Measurements from ENCODE around the gene TAB2. TPM values are rescaled to one million over a fixed set of nuclear protein-coding genes. Genes with fewer than 3 reads are reported as not detected.
A peak's percentile ranks its signal among the peaks of the same experiment; 100 is the strongest.

TAB2 gene
- total RNA-seq, 3 donors from 2014 or later, result 57.1 to 124 (median 70.2) TPM

GRCh38 chr6:149450679-149451375 lies 133.3 kb downstream of the TAB2 start:
- TF ChIP-seq, protein P1, sequence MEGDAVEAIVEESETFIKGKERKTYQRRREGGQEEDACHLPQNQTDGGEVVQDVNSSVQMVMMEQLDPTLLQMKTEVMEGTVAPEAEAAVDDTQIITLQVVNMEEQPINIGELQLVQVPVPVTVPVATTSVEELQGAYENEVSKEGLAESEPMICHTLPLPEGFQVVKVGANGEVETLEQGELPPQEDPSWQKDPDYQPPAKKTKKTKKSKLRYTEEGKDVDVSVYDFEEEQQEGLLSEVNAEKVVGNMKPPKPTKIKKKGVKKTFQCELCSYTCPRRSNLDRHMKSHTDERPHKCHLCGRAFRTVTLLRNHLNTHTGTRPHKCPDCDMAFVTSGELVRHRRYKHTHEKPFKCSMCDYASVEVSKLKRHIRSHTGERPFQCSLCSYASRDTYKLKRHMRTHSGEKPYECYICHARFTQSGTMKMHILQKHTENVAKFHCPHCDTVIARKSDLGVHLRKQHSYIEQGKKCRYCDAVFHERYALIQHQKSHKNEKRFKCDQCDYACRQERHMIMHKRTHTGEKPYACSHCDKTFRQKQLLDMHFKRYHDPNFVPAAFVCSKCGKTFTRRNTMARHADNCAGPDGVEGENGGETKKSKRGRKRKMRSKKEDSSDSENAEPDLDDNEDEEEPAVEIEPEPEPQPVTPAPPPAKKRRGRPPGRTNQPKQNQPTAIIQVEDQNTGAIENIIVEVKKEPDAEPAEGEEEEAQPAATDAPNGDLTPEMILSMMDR (IDR thresholded peaks at IDR 0.05), result no peak
- DNase-seq (peak; percentile 56 to 76 (median 72)), ATAC-seq (peak; percentile 67)
- peaks cover 32% of the 10 kb centered on the region for H3K4me1 ChIP-seq (ENCODE audit: low read depth)
- H3K4me3 ChIP-seq, result peak overlapping the region; percentile 17
- no peaks in the 10 kb centered on the region for H3K9me3 ChIP-seq
- H3K36me3 ChIP-seq (ENCODE audit: low read depth), result no peaks in the 10 kb centered on the region
- intact Hi-C loops (cut with DNase I, micrococcal nuclease), result no loop called here

DNA sequence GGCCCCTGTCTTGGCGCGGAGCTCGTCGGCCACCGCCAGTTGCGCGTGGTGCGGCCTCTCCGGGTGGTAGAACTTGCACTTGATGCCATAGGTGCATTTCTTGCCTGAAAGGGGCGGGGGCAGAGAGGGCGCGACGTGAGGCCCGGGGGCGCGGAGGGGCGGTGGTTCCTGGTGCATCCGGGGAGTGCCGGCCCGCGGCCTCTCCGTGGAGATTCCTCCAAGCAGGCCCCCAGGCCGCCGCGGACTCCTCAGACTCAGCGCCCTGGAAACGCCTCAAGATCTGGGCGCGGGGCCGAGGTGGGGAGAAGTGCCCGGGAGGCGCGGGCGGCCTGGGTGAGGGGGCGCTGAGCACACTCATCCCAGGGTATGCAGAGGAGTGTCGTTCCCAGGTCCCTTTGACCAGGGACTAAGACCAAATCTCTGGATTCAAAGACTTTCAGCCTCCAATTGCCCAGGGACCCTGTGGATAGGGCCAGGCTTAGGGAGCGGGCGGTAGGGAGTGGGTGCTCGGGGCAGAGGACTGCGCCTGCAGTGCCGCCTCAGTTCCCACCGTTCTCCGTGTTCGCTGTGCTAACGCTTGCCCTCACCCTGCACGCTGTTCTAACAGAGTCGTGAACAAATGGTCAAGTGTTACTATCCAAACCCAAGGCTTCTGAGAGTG lies 134.0 kb downstream of the TAB2 start:
- TF ChIP-seq, protein P1 (IDR thresholded peaks at IDR 0.05), result no peak
- H3K36me3 ChIP-seq (ENCODE audit: low read depth), result no peaks in the 10 kb centered on the region
- H3K9me3 ChIP-seq, result no peaks in the 10 kb centered on the region
- intact Hi-C loops (cut with DNase I, micrococcal nuclease), result no loop called here
- peak; percentile 65 for ATAC-seq
- DNase-seq, result peak; percentile 75 to 91 (median 84)
- H3K4me3 ChIP-seq, result peak overlapping the region; percentile 17
- H3K4me1 ChIP-seq (ENCODE audit: low read depth), result peaks cover 32% of the 10 kb centered on the region

- TF ChIP-seq, protein P1 (IDR thresholded peaks at IDR 0.05), result no peak
- intact Hi-C loops (cut with DNase I, micrococcal nuclease), result no loop called here
- ATAC-seq (peak; percentile 13), DNase-seq (peak in 1 of 3 donors; percentile 51)
- Histone ChIP-seq H3K36me3 (ENCODE audit: low read depth) (no peaks in the 10 kb centered on the region), H3K4me1 (ENCODE audit: low read depth) (peaks cover 32% of the 10 kb centered on the region), H3K4me3 (no peak overlapping the region), H3K9me3 (no peaks in the 10 kb centered on the region)
Observed at GRCh38 chr6:149452037-149452939, 134.8 kb downstream of the TAB2 start.

DNA sequence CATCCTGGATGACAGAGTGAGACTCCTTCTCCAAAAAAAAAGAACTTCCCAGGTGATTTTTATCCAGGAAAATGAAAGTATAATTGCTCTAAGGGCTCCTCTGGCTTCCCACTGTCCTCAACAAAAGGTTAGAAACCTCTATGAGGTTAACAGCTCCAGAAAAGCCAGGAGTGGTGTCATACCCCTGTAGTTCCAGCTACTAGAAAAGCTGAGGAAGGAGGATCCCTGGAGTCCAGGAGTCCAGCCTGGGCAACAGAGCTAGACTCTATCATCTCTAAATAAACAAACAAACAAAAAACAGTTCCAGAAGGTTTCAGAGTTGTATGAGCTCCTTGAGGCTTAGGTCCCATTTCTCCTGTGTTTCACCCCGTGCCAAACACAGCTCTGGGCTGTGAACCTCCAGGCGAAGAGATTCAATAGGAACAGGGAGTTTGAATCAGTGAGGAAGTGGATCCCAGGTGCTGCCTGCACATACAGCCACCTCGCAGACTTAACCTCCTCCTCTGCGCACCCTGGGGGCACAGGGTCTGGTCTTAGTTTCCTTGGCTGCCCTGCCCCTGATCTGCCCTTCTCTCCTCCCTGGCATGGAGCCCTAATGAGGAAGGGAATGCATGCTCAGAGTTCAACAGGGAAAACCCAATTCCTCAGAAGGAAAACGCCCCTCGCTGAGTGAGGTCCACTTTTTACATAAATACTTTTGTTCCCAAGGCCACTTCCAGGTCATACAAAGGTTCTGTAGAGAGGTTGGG lies 136.3 kb downstream of the TAB2 start:
- no peak overlapping the region for H3K4me3 ChIP-seq
- H3K36me3 ChIP-seq (ENCODE audit: low read depth), result no peaks in the 10 kb centered on the region
- peaks cover 32% of the 10 kb centered on the region for H3K4me1 ChIP-seq (ENCODE audit: low read depth)
- no peaks in the 10 kb centered on the region for H3K9me3 ChIP-seq
- TF ChIP-seq, protein P1 (IDR thresholded peaks at IDR 0.05), result no peak
- peak in 1 of 3 donors; percentile 49 for DNase-seq
- intact Hi-C loops (cut with DNase I, micrococcal nuclease), result no loop called here
- ATAC-seq, result peak; percentile 6

DNA sequence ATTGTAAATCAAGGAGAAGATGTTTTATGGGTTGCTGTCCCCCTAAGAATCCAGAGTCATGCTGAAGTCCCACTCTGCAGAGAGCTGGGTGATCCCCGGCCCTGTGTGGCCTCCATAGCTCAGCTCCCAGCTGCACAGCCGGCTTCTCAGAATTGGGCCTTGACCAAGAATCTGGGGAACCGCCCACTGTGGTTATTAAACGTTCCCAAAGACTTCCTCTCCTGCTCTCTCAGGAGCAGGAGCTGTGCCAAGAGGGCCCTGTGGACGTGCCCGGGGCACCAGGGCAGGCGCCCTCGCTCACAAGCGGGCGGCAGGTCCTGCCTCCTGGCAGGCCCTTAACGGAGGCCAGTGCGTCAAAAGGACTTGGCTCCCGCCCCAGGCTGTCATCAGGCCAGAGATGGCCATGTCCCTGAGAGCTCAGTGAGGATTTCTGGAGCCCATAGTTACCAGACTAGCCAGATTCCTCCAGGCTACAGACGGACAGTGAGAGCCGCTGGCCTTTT lies 136.9 kb downstream of the TAB2 start:
- intact Hi-C loops (cut with DNase I, micrococcal nuclease), result no loop called here
- peaks cover 32% of the 10 kb centered on the region for H3K4me1 ChIP-seq (ENCODE audit: low read depth)
- no peaks in the 10 kb centered on the region for H3K9me3 ChIP-seq
- TF ChIP-seq, protein P1 (IDR thresholded peaks at IDR 0.05), result no peak
- no peak overlapping the region for H3K4me3 ChIP-seq
- DNase-seq, result peak; percentile 84 to 90 (median 87)
- no peaks in the 10 kb centered on the region for H3K36me3 ChIP-seq (ENCODE audit: low read depth)
- ATAC-seq, result peak; percentile 78

Data from mucosa of descending colon (tissue), 3 donors.